CD1c-positive myeloid dendritic cell (primary cell): ENCODE measurements around the gene ATP6V1A.
A peak's percentile ranks its signal among the peaks of the same experiment; 100 is the strongest.

Experiments used
- DNase-seq: peaks from one replicate; pipeline ENCODE4 v3.0.0-alpha.2; 2016; ENCODE audit errors: extremely low spot score

ATP6V1A gene

DNA sequence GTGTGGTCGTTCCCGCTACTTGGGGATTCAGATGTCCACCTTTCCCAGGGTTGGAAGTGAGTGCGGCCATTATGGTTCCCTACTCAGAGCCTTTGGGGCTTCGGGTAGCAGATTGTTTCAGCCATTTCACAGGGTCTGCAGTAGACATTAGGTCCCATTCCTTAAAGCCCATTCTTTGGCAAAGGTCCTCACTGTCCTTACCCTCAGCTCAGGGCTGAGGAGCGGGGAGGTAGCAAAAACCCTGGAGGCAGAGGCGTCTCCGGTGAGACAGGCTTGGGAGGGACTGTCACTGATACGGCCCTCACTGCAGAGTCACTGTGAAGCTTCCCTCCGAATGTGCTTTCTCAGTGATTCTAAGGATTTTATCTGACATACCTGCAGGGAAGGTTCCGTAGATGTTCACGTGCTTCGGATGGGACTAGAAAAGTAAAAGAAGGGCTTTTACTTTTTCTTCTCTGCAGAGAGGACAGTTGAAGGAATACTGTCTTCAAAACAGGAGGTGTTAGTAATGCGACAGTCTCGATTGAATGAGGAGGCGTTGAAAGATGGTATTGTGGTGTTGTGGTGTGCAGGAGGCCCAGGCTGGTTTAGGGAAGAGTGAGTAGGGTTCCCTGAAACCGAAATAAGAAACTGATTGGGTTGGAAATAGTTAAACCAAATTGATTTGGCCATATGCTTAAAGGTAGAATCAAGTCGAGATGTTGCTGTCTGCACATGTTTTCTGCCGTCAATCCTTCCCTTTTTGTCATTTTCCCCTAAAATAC is 630 bp downstream of the ATP6V1A start:
- peak; percentile 57 for DNase-seq

DNA sequence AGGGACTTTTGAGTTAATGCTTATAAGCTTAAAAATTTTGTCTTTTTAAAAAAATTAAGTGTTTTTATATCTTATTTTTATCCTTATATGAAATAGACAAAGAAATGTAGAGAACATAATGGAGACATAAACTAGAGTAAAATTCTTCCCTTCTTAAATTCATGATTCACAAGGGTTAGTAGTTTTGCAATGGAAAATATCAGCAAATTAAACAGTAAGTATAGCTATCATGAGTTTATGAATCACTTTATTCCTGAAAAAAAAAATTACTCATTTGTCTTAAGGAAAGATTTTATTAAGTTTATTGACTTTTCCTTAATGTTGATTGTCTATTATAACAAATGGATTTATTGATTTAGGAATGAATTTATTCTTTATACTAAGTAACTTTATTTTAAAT is 4.3 kb downstream of the ATP6V1A start:
- DNase-seq = no peak

DNA sequence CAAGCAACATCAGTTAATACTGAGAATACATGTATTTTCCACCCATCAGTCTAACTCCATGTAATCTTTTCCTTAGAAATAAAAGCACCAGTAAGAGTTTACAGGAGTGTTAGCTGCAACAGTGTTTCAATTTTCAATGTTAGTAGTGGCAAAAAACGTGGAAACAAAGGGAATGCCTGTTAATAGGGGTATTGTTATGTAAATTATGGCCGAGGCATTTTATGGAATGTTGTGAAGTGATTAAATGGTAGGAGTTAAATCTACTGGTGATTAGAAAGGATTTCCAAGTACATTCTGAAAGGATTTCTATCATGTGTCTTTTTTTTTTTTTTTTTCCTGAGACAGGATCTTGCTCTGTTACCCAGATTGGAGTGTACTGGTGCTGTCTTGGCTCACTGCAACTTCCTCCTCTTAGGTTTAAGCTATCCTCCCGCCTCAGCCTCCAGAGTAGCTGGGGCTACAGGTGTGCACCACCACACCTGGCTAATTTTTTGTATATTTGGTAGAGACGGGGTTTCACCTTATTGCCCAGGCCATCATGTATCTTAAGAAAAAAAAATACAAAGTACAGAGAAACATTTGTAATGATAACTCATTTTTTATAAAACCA is 6.6 kb downstream of the ATP6V1A start:
- no peak for DNase-seq

DNA sequence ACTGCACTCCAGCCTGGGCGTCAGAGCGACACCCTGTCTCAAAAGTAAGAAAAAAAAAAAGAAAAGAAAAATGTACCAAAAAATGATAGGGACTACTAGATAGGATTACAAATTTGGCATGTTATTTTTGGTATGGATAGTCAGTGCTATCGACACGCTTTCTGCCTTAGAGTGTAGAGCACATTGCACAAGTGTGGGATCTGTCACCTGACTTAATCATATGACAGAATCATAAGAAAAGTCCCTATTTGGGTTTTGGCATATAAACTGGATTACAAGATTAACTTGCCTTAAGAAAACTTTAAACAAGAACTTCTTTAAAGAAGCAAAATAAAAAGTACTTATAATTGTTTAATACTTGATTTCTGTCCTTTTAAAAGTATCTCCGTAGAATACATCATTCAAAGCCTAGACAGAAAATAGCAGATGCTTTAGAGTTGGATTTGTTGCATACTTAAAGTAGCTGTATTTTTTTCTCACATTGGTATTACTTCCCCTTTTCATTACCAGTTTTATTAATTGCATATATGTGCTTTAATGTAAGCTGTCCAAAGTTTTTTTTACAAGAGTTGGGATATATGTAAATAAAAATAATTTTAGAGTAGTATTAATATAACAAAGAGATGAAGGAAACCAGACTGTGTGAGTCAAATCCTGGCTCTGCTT is 7.8 kb downstream of the ATP6V1A start:
- DNase-seq = peak; percentile 58

DNA sequence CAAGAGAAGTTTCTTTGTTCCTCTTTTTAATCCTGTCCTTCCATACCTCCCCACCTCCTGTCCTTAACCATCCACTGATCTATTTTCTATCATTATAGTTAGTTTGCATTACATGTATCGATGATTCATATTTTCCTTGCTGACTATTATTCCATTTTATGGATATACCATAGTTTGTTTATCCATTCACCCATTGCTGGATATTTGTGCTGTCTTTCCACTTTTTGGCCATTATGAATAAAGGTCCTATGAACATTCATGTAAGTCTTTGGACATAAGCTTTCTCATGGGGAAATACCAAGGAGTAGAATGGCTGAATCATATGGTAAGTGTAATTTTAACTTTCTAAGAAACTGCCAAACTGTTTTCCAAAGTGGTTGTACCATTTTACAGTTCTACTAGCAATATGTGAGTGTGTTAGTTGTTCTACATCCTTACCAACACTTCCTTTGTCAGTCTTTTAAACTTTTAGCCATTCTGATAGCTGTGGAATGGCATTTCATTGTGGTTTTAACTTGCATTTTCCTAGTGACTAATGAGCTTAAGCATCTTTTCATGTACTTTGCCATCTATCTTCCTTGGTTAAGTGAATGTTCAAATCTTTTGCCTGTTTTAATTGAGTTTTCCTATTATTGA is 11.7 kb downstream of the ATP6V1A start:
- DNase-seq = no peak

DNA sequence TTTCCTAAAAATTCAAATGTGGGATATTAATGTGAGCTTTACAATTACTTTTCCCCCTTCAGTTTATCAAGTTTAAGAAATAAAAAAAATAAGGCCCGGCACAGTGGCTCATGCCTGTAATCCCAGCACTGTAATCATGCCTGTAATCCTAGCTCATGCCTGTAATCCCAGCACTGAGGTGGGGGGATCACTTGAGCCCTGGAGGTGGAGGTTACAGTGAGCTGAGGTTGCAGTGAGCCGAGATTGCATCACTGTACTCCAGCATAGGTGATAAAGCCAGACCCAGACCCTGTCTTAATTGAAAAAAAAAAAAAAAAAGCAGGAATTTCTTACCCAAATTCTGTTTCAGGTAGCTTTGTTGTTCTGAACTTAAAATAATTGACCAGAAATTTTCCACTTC is 17.9 kb downstream of the ATP6V1A start:
- DNase-seq = no peak

DNA sequence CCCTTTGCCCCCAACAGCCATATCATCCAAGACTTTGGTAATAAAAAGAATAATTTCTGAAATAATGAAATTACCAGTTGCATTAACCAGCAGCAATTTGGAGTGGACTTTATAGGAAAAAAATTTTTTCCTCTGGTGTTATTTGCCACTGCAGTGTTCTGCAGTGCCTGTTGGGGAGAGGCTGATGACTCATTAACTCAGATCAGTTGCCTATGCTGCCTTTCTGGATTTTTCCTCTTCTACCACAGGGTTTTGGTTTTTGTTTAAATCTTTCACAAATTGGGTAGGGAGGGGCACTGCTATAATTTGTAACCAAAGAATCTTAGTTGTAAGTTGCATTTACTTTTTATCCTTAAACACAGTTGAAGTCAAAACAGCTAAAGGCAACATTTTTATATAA is 22.7 kb downstream of the ATP6V1A start:
- DNase-seq = no peak

DNA sequence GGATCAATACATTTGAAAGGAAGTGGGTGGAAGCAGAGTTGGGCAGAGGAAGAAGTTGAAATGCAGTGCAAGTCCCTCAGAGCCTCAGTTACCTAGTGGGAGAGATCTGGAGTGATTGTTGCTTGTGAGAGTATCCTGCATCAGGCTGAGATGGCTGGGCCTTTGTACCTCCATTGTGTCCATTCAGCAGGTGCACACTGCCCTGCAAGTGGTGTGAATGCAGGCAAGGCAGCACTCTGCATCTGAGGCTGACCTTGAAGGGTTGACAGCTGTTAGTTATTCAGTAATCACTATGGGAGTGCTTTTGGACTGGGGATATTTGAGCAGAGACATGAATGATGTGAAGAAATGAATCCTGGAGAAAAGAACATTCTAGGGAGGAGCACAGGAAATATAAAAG is 25.2 kb downstream of the ATP6V1A start:
- DNase-seq = no peak

DNA sequence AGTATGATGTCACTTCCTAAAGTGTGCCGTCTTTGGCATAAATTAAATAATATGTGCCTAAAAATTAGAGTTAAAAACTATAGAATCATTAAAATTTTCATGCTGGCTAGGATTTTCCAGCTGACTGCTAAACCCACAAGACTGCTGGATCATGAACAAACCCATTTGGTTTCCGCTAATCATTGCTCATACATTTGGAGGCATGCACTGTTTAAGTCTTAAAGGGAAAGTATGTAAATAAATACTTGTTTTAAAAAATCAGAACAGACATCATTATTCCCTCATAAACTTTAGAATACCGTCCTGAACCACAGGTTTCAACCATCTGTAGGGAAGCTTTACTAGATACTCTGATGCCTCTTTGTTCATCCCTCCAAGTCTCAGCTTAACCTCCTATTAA is 26.5 kb downstream of the ATP6V1A start:
- DNase-seq = no peak

DNA sequence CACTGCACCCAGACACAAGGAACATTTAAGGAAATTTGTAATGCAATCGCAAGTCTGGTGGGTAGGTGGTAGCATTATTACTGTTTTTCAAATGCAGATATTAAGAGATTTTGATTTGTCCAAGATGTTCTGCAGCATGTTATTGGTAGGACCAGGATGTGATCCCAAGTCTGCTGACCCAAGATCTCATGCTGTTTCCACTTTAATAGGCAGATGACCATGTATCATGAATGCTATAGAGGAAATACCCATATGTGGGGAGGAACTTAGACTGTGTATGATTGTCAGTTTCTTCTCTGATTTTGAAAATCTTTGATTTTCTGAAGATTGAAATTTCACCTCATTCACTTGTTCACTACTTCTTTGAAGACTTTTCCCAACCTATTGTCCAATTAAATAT is 28.7 kb downstream of the ATP6V1A start:
- no peak for DNase-seq

DNA sequence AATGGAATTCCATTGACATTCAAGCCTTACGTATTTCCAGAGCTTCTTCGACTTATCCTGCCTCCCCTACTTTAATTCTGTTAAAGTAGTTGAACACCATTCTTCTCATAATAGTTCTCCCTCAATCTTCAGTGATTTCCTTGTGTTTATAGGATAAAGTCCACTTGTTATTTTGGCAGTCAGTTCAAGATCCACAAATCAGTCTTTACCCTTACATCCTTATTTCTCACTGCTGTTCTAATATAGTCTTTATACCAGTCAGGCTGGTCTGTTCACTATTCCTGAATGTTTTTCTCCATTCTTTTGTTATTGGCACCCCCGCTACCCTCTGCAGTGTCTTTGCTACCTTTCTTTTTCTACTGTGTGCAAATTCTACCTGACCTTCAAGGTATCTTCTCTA is 29.7 kb downstream of the ATP6V1A start:
- DNase-seq = no peak

DNA sequence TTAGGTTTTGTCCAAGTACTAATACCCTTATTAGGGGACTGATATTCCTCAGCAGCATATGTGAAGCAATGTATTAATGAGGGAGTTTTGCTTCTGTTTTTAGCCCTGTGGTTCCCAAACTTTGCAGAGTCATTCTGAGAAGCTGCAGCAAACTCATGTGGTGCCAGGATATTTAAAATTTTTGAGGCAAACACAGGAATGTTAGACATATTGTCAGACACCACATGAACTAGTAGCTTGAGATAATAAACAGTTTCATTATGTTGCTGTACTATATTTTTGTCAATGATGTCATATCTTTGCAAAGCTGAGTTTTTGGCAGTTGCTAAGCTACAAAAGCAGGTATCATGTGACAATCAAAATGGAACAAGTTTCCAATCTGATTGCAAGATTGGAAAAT is 36.6 kb downstream of the ATP6V1A start:
- peak; percentile 80 for DNase-seq

DNA sequence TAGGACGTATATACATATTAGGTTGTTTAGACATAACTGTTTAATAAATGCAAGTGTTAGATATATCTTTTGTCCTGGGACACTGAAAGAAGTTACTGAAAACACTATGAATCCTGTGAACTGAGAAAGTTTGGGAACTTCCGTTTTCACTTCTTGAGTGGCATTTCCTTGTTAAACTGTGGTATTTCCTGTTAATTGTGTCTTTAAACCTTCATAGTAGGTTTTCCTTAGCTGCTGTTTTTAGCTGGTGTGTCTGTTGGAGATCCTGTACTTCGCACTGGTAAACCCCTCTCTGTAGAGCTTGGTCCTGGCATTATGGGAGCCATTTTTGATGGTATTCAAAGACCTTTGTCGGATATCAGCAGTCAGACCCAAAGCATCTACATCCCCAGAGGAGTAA is 37.1 kb downstream of the ATP6V1A start:
- peak; percentile 74 for DNase-seq

DNA sequence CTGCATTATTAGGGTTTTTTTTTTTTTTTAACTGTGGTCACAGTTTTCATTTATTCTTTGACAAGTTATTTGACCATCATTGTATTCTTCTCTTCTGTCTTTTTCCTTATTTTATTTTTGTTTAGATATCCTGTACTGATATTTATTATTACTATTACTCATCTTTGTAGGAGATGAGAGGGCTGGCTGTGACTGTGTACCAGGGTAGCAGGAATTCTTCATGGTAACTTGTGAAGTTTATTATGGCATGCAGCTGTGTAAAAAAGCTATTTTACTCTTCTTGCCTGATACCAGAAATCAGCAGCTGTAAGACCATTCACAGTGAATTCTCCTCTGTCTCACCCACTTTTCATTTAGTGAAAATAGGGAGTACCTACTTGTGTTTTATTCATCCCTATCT is 44.5 kb downstream of the ATP6V1A start:
- no peak for DNase-seq

DNA sequence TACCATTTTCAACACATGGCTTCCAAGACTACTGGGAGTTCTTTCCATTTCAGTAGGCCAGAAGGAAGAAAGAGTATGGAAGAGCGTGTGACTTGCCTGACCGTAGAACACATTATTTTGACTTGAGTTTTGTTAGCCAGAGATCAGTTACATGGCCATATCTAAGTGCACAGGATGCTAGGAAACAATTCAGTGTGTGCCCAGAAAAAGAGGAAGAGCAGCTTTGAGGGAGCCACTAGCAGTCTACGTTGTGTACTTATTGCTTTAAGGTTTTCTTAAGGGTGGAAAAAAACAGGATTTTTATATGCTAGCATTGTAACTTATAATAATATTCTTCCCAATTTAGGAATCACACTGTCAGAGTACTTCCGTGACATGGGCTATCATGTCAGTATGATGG is 47.7 kb downstream of the ATP6V1A start:
- DNase-seq = no peak

DNA sequence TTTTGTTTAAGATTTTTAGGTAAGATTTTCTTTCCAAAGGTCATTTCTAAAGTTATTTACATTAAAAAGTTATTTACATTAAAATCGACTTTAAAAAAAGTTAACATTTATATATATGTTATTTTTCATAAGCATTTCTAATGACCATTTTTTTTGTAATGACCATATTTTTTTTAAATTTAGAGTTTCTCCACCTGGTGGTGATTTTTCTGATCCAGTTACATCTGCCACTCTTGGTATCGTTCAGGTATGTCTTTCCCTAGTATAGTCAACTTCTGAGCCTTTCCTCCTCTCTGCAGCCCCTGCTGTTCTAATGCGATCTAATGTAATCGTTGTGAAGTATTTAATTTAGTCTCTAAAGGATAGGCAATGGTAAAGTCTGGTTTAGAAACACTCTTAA is 48.9 kb downstream of the ATP6V1A start:
- no peak for DNase-seq

DNA sequence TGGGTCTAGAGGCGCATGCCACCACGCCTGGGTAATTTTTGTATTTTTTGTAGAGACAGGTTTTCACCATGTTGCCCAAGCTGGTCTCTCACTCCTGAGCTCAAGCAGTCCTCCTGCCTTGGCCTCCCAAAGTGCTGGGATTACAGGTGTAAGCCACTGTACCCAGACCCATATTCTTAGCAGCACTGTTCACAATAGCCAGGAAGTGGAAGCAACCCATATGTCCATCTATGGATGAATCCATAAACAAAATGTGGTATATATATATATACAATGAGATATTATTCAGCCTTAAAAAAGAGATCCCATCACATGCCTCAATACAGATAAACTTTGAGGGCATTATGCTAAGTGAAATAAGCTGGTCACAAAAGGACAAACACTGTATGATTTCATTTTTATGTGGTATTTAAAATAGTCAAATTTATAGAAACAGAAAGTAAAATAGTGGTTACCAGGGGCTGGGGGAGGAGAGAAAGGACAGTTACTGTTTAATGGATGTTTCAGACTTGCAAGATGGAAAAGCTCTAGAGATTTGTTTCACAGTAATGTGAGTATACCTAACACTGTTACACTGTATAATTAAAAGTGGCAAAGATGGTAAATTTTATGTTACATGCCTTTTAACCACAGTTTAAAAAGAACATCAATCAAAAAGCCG is 56.1 kb downstream of the ATP6V1A start:
- DNase-seq = no peak

DNA sequence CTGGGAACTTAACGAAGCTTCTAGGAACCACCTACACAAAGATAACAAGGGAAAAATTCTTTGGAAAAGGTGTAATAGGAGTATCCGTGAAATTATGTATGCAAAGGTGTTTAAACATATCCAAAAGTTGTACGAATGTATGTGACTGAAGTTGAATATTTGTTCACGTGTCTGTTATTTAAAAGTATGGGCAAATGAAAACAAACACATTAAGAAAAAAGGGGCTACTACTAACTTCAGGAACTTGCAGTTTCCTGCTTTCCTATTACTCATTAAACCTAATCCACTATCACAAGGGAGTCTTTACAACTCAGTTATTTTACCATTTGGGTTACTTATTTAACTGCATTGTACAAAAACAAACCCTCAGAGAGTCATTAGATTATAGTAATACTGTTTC is 57.8 kb downstream of the ATP6V1A start:
- no peak for DNase-seq

DNA sequence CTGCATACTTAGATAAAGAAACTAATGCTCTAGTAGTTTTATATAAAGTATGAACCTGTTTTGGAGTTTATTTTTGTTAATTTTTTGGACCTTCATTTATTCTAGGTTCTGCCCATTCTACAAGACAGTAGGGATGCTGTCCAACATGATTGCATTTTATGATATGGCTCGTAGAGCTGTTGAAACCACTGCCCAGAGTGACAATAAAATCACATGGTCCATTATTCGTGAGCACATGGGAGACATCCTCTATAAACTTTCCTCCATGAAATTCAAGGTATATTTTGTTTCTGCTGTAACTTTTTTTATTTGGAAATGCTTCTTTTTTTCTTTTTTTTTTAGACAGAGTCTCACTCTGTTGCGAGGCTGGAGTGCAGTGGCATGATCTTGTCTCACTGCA is 58.4 kb downstream of the ATP6V1A start:
- DNase-seq = no peak

DNA sequence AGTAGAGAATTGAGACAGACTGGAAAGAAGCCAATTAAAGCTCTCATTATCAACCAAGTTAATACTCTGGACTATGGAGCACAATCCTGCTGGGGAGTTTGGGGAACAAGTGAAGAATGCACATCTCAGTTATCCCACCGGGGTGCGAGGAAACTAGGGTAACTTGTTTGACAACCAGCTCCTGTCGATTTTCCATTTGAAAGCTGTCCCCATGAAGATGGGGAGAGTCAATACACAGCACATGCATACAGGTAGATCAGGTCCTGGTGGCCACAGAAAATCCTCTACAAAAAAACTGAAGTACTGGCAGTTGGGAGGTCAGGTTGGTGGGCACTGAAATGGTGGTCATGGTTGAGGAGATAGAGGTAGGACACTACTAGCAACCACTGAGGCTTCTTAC is 66.0 kb downstream of the ATP6V1A start:
- DNase-seq = no peak

DNA sequence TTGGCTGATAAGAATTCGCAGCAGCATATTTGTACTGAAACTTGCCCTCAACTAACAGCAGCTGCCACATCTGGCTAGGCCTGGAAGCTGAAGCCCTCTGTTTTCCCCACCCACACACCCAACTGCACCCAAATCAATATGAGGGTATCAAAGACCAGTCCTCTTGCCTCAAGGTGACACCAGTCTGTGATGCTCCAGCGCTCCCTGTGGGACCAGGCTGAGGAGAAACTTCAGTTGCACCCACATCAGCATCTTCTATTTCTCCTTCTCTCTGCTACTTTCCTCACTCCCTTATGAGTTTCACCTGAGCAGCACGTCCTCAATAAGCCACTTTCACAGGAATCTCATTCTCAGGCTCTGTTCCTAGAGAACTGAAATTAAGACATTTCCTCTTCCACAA is 73.0 kb downstream of the ATP6V1A start:
- DNase-seq = no peak

DNA sequence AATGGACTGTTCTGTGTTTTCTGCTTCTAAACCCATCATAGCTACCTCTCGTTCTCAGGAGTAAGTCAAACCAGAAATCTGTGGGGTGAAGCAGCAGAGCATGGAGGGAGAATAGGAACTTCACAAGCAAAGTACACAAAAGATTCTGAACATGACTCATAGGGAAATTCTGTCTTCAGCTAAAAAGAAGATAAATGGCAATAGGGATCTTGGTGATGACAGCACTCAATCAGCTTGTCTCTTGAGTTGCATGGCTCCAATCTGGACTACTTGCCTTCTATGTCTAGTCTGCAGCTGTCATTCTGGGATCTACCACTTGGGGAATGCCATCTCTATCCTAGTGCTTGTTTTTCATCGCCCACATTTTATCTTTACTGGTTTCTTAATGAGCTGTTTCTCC is 78.3 kb downstream of the ATP6V1A start:
- peak; percentile 15 for DNase-seq
